Measurements from ENCODE around the gene MAP7D1.

The MAP7D1 gene

GRCh38 chr1:36155408-36156328, at the start of gene MAP7D1:
MAP7D1 (plus strand) TSS chr1:36156160; CDS start chr1:36156418, 258 bp downstream.
- peak; percentile 85 to 87 for DNase-seq

GRCh38 chr1:36106269-36106668, 49.7 kb upstream of the MAP7D1 start:
- no peak for DNase-seq

- no peak for DNase-seq
These were observed 48.6 kb upstream of the MAP7D1 start for GRCh38 chr1:36107394-36107793.

GRCh38 chr1:36108314-36108713, 47.6 kb upstream of the MAP7D1 start:
- no peak for DNase-seq

GRCh38 chr1:36109041-36109679, 46.8 kb upstream of the MAP7D1 start:
- DNase-seq: peak; percentile 25 to 38

GRCh38 chr1:36111151-36111550, 44.8 kb upstream of the MAP7D1 start:
- no peak for DNase-seq

GRCh38 chr1:36112823-36113222, 43.1 kb upstream of the MAP7D1 start:
- DNase-seq: no peak

- DNase-seq: no peak
These were observed 41.6 kb upstream of the MAP7D1 start for GRCh38 chr1:36114371-36114770.

- no peak for DNase-seq
These were observed 40.7 kb upstream of the MAP7D1 start for GRCh38 chr1:36115200-36115669.

- DNase-seq: no peak
These were observed 40.0 kb upstream of the MAP7D1 start for GRCh38 chr1:36115931-36116330.

- DNase-seq: no peak
These were observed 39.1 kb upstream of the MAP7D1 start for GRCh38 chr1:36116901-36117300.

GRCh38 chr1:36118447-36119204, 37.3 kb upstream of the MAP7D1 start:
- no peak for DNase-seq

- DNase-seq: no peak
These were observed 36.5 kb upstream of the MAP7D1 start for GRCh38 chr1:36119456-36119855.

- no peak for DNase-seq
These were observed 33.6 kb upstream of the MAP7D1 start for GRCh38 chr1:36122062-36123030.

- DNase-seq: peak in 1 of 2 experiments; percentile 16
These were observed 32.6 kb upstream of the MAP7D1 start for GRCh38 chr1:36123356-36123755.

- DNase-seq: no peak
These were observed 31.4 kb upstream of the MAP7D1 start for GRCh38 chr1:36124404-36125128.

- no peak for DNase-seq
These were observed 30.6 kb upstream of the MAP7D1 start, which contains the start of gene COL8A2 for GRCh38 chr1:36125129-36125991. COL8A2 (minus strand) TSS chr1:36125222; CDS start chr1:36100242, 24,980 bp downstream.

- DNase-seq: no peak
These were observed 29.8 kb upstream of the MAP7D1 start for GRCh38 chr1:36126005-36126716.

- no peak for DNase-seq
These were observed 29.0 kb upstream of the MAP7D1 start for GRCh38 chr1:36126797-36127500.
